ENCODE data around the gene PTPRCAP. TPM values are rescaled to one million over a fixed set of nuclear protein-coding genes. Genes with fewer than 3 reads are reported as not detected.
"Not testable (repeated sequence)": the region's sequence is repeated elsewhere in the genome, so short reads cannot be mapped to it uniquely, and the experiment has no call there.

Gene PTPRCAP, protein sequence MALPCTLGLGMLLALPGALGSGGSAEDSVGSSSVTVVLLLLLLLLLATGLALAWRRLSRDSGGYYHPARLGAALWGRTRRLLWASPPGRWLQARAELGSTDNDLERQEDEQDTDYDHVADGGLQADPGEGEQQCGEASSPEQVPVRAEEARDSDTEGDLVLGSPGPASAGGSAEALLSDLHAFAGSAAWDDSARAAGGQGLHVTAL
- 1 to 10 TPM in 3 of 4 donors, under 1 TPM in 1; 0.71 to 3.7 (median 2.1) TPM for total RNA-seq
- polyA plus RNA-seq, result 100 to 1,000 TPM in 1 of 3 donors, 1 to 10 TPM in 2; 2.4 to 129 (median 2.8) TPM

DNA sequence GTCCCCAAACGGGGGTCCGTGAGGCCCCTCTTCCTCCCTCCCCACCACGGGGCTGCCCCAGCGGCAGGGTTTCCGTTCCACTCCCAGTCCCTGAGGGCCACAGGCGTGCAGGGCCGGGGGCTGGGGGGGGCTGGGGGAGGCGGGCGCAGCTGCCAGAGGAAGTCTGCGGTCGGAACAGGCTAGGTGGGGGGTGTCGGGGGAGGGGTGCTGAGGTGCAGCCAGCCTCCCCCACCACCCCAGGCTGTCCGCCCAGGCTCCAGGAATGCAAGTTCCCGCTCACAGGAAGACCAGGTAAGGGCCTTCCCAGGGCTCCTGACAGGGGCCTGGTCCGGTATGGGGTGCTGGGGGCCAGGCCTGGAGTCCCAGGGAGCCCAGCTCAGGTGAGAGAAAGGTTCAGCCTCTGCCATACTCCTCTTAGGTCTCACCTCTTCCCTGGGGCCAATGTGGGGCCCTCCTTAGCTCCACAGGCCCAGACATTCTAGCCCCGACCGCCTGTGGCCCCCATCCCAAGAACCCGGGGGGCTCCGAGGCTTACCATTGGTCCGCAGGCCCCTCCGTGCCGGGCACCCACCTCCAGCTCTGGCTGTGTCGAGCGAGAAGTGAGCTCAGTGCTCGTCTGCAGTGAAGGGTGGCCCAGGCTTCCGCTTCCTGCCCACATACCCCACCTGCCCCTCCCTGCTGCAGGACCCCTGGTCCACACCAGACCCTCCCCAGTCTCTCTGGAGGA, at the start of gene PTPRCAP:
Gene PTPRCAP, minus strand, starts transcription at position 601 of the 727 bp plus-strand sequence. Its CDS starts 63 bp downstream, at position 538.
- peaks cover 0 to 33% (median 20%) of the 10 kb centered on the region in 4 donors for H3K4me1 ChIP-seq
- peak within 1 kb of the TSS; percentile 31 to 49 (median 34) for H3K27ac ChIP-seq
- peak within 1 kb of the TSS in 1 of 4 donors; percentile 4 for H3K4me3 ChIP-seq
- H3K27me3 ChIP-seq, result no peaks in the 10 kb centered on the region
- peaks cover 12 to 87% (median 49%) of the 10 kb centered on the region in 4 donors for H3K36me3 ChIP-seq
- WGBS, 2 donors, result 45 to 76% methylated on average over 26 of the region's 26 CpGs
- DNase-seq, result no peak
- TF ChIP-seq, protein P1, sequence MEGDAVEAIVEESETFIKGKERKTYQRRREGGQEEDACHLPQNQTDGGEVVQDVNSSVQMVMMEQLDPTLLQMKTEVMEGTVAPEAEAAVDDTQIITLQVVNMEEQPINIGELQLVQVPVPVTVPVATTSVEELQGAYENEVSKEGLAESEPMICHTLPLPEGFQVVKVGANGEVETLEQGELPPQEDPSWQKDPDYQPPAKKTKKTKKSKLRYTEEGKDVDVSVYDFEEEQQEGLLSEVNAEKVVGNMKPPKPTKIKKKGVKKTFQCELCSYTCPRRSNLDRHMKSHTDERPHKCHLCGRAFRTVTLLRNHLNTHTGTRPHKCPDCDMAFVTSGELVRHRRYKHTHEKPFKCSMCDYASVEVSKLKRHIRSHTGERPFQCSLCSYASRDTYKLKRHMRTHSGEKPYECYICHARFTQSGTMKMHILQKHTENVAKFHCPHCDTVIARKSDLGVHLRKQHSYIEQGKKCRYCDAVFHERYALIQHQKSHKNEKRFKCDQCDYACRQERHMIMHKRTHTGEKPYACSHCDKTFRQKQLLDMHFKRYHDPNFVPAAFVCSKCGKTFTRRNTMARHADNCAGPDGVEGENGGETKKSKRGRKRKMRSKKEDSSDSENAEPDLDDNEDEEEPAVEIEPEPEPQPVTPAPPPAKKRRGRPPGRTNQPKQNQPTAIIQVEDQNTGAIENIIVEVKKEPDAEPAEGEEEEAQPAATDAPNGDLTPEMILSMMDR (IDR thresholded peaks at IDR 0.05), result no peak
- TF ChIP-seq POLR2AphosphoS5 (IDR thresholded peaks at IDR 0.05) (no peak), POLR2A (IDR thresholded peaks at IDR 0.05) (no peak), EP300 (IDR thresholded peaks at IDR 0.05) (no peak)
- intact Hi-C loops (cut with DNase I), result no loop called here
- no peaks in the 10 kb centered on the region for H3K9me3 ChIP-seq

DNA sequence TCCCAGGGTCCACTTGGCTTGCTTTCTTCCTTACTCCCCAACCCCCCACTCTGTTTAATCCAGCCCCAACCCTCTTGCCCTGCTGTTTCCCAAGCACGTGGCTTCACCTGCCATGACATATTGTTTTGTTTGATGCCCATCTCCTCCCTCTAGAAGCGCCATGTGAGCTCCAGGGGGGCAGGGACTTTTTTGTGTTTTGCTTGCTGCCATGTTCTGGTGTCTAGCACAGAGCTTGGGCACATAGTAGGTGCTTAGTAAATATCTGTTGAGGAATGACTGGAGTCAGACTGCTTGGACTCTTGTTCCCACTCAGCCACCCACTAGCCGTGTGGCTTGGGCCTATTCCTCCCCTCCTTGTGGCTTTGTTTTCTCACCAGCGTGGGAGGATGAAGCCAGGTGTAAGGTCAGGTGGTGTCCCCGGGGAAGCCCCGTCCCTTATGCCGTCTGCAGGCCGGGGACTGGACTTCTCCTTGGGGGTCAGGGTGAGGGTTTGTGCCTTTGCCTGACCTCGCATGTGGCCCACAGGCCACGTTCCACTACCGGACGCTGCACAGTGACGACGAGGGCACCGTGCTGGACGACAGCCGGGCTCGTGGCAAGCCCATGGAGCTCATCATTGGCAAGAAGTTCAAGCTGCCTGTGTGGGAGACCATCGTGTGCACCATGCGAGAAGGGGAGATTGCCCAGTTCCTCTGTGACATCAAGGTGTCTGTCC, 49.2 kb upstream of the PTPRCAP start:
- 74 to 89% methylated on average over 20 of the region's 20 CpGs for WGBS, 2 donors

DNA sequence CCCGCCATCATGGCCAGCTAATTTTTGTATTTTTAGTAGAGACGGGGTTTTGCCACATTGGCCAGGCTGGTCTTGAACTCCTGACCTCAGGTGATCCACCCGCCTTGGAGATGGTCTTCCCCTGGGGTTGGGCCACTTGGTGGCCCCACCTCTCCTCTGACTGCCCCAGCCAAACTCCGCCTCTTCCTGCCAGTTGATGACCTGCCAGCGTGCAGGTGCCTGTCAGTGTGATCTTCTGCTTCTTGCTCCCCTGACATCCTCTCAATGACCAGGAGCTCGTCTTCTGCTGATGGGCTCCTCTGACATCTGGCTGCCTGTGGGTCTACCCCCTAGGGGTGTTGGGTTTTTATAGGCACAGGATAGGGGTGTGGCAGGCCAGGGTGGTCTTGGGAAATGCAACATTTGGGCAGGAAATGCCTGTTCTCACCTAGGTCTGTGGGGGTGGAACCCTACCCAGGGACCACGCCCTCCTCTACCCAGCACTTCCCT, 48.4 kb upstream of the PTPRCAP start:
- H3K4me3 ChIP-seq; intact Hi-C loops (cut with DNase I); H3K27me3 ChIP-seq; DNase-seq; H3K9me3 ChIP-seq; H3K27ac ChIP-seq: not testable (repeated sequence)
- 64 to 75% methylated on average over 7 of the region's 7 CpGs for WGBS, 2 donors
- Histone ChIP-seq H3K4me1 (peaks cover 0 to 37% (median 24%) of the 10 kb centered on the region in 4 donors), H3K36me3 (peaks cover 5 to 39% (median 13%) of the 10 kb centered on the region in 4 donors)

More for the DNA sequence above, 49.2 kb upstream of the PTPRCAP start:
- intact Hi-C loops (cut with DNase I), result no loop called here
- TF ChIP-seq EP300 (IDR thresholded peaks at IDR 0.05) (no peak), POLR2A (IDR thresholded peaks at IDR 0.05) (no peak), POLR2AphosphoS5 (IDR thresholded peaks at IDR 0.05) (no peak)
- TF ChIP-seq, protein P1 (IDR thresholded peaks at IDR 0.05), result no peak
- H3K4me1 ChIP-seq, result peaks cover 0 to 37% (median 24%) of the 10 kb centered on the region in 4 donors
- DNase-seq, result no peak
- H3K4me3 ChIP-seq, result no peak overlapping the region
- no peaks in the 10 kb centered on the region for H3K9me3 ChIP-seq
- no peaks in the 10 kb centered on the region for H3K27me3 ChIP-seq
- H3K27ac ChIP-seq, result no peak overlapping the region
- H3K36me3 ChIP-seq, result peaks cover 5 to 46% (median 13%) of the 10 kb centered on the region in 4 donors

DNA sequence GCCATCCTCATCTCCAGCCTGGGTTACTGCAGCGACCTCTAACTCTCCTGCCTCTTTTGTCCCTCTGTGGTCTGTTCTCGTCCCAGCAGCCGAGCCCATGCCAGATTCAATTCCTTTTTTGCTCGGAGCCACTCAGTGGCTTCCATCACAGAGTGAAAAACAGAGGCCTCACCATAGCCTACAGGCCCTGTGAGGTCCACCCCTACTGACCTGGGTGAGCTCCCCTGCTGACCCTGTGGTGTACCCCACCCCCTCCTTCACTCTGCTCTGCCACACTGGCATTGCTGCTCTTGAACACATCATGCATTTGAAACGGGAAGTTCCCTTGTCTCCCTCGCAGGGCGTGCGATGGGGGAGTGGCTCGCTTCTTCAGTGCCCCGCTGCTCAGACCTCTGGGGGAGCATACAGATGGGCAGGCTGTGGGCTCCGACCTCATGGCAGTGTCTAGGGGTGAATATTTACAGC, 47.4 kb upstream of the PTPRCAP start:
- intact Hi-C loops (cut with DNase I), result loop anchor here (5.0 kb wide), 1 partner anchor 83 kb away; the partner anchor contains the start of genes PPP1CA and TBC1D10C
- TF ChIP-seq POLR2A (IDR thresholded peaks at IDR 0.05) (no peak), POLR2AphosphoS5 (IDR thresholded peaks at IDR 0.05) (no peak)
- TF ChIP-seq, protein P1 (IDR thresholded peaks at IDR 0.05), result no peak
- no peaks in the 10 kb centered on the region for H3K27me3 ChIP-seq
- peak; percentile 68 for DNase-seq
- peaks cover 3 to 29% (median 5%) of the 10 kb centered on the region in 4 donors for H3K36me3 ChIP-seq
- 51 to 80% methylated on average over 11 of the region's 11 CpGs for WGBS, 2 donors
- H3K4me3 ChIP-seq, result no peak overlapping the region
- no peak overlapping the region for H3K27ac ChIP-seq
- H3K4me1 ChIP-seq, result peaks cover 0 to 37% (median 24%) of the 10 kb centered on the region in 4 donors
- H3K9me3 ChIP-seq, result no peaks in the 10 kb centered on the region
